Measurements from ENCODE around the gene KRT77.

DNA sequence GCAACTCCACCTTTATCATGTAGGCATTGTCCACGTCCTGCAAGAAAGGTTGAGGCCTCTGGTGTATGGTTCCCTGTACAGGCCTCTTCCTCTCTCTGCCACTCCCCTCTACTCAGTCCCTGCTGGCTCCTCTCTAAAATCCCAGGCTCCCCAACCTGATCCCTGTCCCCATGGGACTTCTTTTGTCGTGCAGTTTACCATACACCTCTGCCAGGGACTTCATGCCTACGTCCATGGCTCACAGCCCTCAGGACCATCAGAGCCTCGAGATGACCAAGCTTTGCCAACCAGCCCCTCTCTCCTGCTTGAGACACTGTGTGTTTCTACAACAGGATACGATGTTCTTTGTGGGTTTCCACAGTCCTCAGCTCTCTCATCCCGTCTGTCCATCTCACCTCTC is 54.3 kb downstream of the KRT77 start:
- TF ChIP-seq, protein P1, sequence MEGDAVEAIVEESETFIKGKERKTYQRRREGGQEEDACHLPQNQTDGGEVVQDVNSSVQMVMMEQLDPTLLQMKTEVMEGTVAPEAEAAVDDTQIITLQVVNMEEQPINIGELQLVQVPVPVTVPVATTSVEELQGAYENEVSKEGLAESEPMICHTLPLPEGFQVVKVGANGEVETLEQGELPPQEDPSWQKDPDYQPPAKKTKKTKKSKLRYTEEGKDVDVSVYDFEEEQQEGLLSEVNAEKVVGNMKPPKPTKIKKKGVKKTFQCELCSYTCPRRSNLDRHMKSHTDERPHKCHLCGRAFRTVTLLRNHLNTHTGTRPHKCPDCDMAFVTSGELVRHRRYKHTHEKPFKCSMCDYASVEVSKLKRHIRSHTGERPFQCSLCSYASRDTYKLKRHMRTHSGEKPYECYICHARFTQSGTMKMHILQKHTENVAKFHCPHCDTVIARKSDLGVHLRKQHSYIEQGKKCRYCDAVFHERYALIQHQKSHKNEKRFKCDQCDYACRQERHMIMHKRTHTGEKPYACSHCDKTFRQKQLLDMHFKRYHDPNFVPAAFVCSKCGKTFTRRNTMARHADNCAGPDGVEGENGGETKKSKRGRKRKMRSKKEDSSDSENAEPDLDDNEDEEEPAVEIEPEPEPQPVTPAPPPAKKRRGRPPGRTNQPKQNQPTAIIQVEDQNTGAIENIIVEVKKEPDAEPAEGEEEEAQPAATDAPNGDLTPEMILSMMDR (IDR thresholded peaks at IDR 0.05), result no peak
- TF ChIP-seq POLR2A (IDR thresholded peaks at IDR 0.05), result no peak
